PFSK-1 (cell line): ENCODE measurements around the gene EGLN1.

Experiments used
- POLR2AphosphoS5 ChIP-seq: IDR thresholded peaks from 2 replicates; pipeline ENCODE4 v1.6.1; 2012; ENCODE audit warnings: low read depth, mild to moderate bottlenecking, control low read depth, low read length, moderate library complexity
- REST ChIP-seq, 2 experiments: IDR thresholded peaks; 2 replicates each; pipeline versions ENCODE4 v1.6.1 to v1.8.0; 2011 to 2012; ENCODE audit warnings: low read depth in 2 of 2, low read length in 2 of 2, control low read depth in 1 of 2, inconsistent platforms in 1 of 2, mild to moderate bottlenecking in 1 of 2, moderate library complexity in 1 of 2; ENCODE audit not compliant: insufficient read depth in 1 of 2
- TAF1 ChIP-seq: IDR thresholded peaks from 2 replicates; pipeline ENCODE4 v1.6.1; 2012; ENCODE audit warnings: low read length, control low read depth, borderline replicate concordance; ENCODE audit not compliant: insufficient read depth

DNA sequence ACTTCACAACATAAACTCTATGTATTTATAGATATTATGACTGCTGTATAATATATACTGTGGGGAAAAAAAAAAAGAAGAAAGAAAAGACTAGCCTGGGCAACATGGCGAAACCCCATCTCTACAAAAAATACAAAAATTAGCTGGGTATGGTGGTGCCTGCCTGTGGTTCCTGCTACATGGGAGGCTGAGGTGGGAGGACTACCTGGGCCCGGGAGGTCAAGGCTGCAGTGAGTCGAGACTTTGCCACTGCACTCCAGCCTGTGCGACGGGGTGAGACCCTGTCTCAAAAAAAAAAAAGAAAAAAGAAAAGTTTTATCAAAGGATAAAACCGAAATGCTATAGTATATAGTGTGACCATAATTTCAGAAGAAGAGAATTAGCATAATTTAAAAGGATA lies 87.1 kb downstream of the EGLN1 start:
- no peak for TF ChIP-seq TAF1
- TF ChIP-seq POLR2AphosphoS5, result no peak
- TF ChIP-seq REST (IDR thresholded peaks at IDR 0.05; ENCODE audit: insufficient read depth in 1 of 2, low read depth in 2 of 2, low read length in 2 of 2), result no peak
